HUES6 (cell line): ENCODE results near the gene SUFU.

ENCODE experiments used
- H3K27ac ChIP-seq: 2 replicates; pipeline ENCODE4 v1.7.0; 2013; ENCODE audit warnings: low read depth, mild to moderate bottlenecking, low read length, inconsistent platforms
- H3K27me3 ChIP-seq: 2 replicates; pipeline ENCODE4 v1.6.1; 2013; ENCODE audit warnings: low read length; ENCODE audit not compliant: control insufficient read depth, insufficient read depth
- H3K36me3 ChIP-seq: 2 replicates; pipeline ENCODE4 v1.6.1; 2013; ENCODE audit warnings: low read length; ENCODE audit not compliant: control insufficient read depth, insufficient read depth
- H3K4me1 ChIP-seq: 2 replicates; pipeline ENCODE4 v1.6.1; 2013; ENCODE audit warnings: low read length; ENCODE audit not compliant: control insufficient read depth, insufficient read depth
- H3K4me3 ChIP-seq: 2 replicates; pipeline ENCODE4 v1.5.1; 2013; ENCODE audit warnings: low read depth, low read length
- H3K9ac ChIP-seq: one replicate; pipeline ENCODE4 v1.6.1; 2013; ENCODE audit warnings: mild to moderate bottlenecking, low read length
- H3K9me3 ChIP-seq: 2 replicates; pipeline ENCODE4 v1.6.1; 2013; ENCODE audit warnings: low read depth, low read length; ENCODE audit not compliant: control insufficient read depth, insufficient read depth

Gene SUFU

GRCh38 chr10:102502337-102503151 is 1.2 kb upstream of the SUFU start, which contains the start of gene ACTR1A:
ACTR1A (minus strand) TSS chr10:102502712; CDS start chr10:102502647, 65 bp downstream.
- Histone ChIP-seq H3K36me3 (0 out of 2 replicates have a peak, but pooled peaks cover 5% of the 10 kb centered on the region), H3K9me3 (no peaks in the 10 kb centered on the region), H3K4me1 (peaks cover 12% of the 10 kb centered on the region), H3K27me3 (peaks cover 16% of the 10 kb centered on the region), H3K4me3 (peak within 1 kb of the TSS; percentile 88), H3K27ac (no peak within 1 kb of the TSS), H3K9ac (peak within 1 kb of the TSS; percentile 78)

- Histone ChIP-seq H3K9me3 (no peaks in the 10 kb centered on the region), H3K36me3 (peaks cover 15% of the 10 kb centered on the region), H3K4me1 (peaks cover 12% of the 10 kb centered on the region), H3K27ac (no peak overlapping the region), H3K4me3 (peak overlapping the region; percentile 88), H3K9ac (peak overlapping the region; percentile 73), H3K27me3 (peaks cover 16% of the 10 kb centered on the region)
These were observed 605 bp downstream of the SUFU start for GRCh38 chr10:102504179-102504975.

- Histone ChIP-seq H3K4me1 (peaks cover 12% of the 10 kb centered on the region), H3K27ac (no peak overlapping the region), H3K36me3 (peaks cover 20% of the 10 kb centered on the region), H3K4me3 (peak overlapping the region; percentile 88), H3K9me3 (no peaks in the 10 kb centered on the region), H3K27me3 (peaks cover 16% of the 10 kb centered on the region), H3K9ac (peak overlapping the region; percentile 73)
These were observed 1.2 kb downstream of the SUFU start for GRCh38 chr10:102504976-102505300.

- H3K4me3 ChIP-seq, result peak overlapping the region; percentile 88
- H3K9ac ChIP-seq, result no peak overlapping the region
- H3K27ac ChIP-seq, result no peak overlapping the region
- no peaks in the 10 kb centered on the region for H3K9me3 ChIP-seq
- H3K36me3 ChIP-seq, result peaks cover 21% of the 10 kb centered on the region
- peaks cover 12% of the 10 kb centered on the region for H3K4me1 ChIP-seq
- H3K27me3 ChIP-seq, result peaks cover 16% of the 10 kb centered on the region
These were observed 1.8 kb downstream of the SUFU start for GRCh38 chr10:102505462-102506115.

GRCh38 chr10:102507521-102507920 is 3.7 kb downstream of the SUFU start:
- Histone ChIP-seq H3K9ac (no peak overlapping the region), H3K4me3 (no peak overlapping the region), H3K27me3 (peaks cover 16% of the 10 kb centered on the region), H3K36me3 (peaks cover 26% of the 10 kb centered on the region), H3K27ac (no peak overlapping the region), H3K4me1 (peaks cover 8% of the 10 kb centered on the region), H3K9me3 (no peaks in the 10 kb centered on the region)

GRCh38 chr10:102508506-102508905 is 4.7 kb downstream of the SUFU start:
- H3K36me3 ChIP-seq, result peaks cover 26% of the 10 kb centered on the region
- peaks cover 8% of the 10 kb centered on the region for H3K4me1 ChIP-seq
- H3K27ac ChIP-seq, result no peak overlapping the region
- no peak overlapping the region for H3K9ac ChIP-seq
- H3K4me3 ChIP-seq, result no peak overlapping the region
- H3K9me3 ChIP-seq, result no peaks in the 10 kb centered on the region
- H3K27me3 ChIP-seq, result peaks cover 16% of the 10 kb centered on the region

GRCh38 chr10:102509387-102509786 is 5.6 kb downstream of the SUFU start:
- Histone ChIP-seq H3K4me1 (peaks cover 8% of the 10 kb centered on the region), H3K36me3 (peaks cover 30% of the 10 kb centered on the region), H3K9ac (no peak overlapping the region), H3K9me3 (no peaks in the 10 kb centered on the region), H3K27me3 (peaks cover 16% of the 10 kb centered on the region), H3K4me3 (no peak overlapping the region), H3K27ac (no peak overlapping the region)

GRCh38 chr10:102511583-102512274 is 8.0 kb downstream of the SUFU start:
- H3K4me3 ChIP-seq, result no peak overlapping the region
- H3K4me1 ChIP-seq, result no peaks in the 10 kb centered on the region
- H3K36me3 ChIP-seq, result peaks cover 26% of the 10 kb centered on the region
- no peak overlapping the region for H3K9ac ChIP-seq
- no peaks in the 10 kb centered on the region for H3K9me3 ChIP-seq
- H3K27me3 ChIP-seq, result no peaks in the 10 kb centered on the region
- H3K27ac ChIP-seq, result no peak overlapping the region

GRCh38 chr10:102514487-102515311 is 10.9 kb downstream of the SUFU start:
- Histone ChIP-seq H3K9ac (no peak overlapping the region), H3K9me3 (no peaks in the 10 kb centered on the region), H3K4me1 (no peaks in the 10 kb centered on the region), H3K27me3 (no peaks in the 10 kb centered on the region), H3K36me3 (peaks cover 13% of the 10 kb centered on the region), H3K27ac (no peak overlapping the region), H3K4me3 (no peak overlapping the region)

- no peak overlapping the region for H3K9ac ChIP-seq
- no peaks in the 10 kb centered on the region for H3K9me3 ChIP-seq
- no peak overlapping the region for H3K4me3 ChIP-seq
- H3K36me3 ChIP-seq, result peaks cover 10% of the 10 kb centered on the region
- H3K27me3 ChIP-seq, result no peaks in the 10 kb centered on the region
- no peak overlapping the region for H3K27ac ChIP-seq
- H3K4me1 ChIP-seq, result no peaks in the 10 kb centered on the region
These were observed 12.0 kb downstream of the SUFU start for GRCh38 chr10:102515724-102516123.
